Ishikawa (cell line): Measurements from ENCODE around the gene ARNT2.

Source experiments
- CEBPB ChIP-seq: IDR thresholded peaks from 2 replicates; pipeline ENCODE4 v1.6.1; 2012
- CREB1 ChIP-seq: IDR thresholded peaks from 2 replicates; pipeline ENCODE4 v1.6.1; 2012; ENCODE audit warnings: low read depth
- EGR1 ChIP-seq: IDR thresholded peaks from 2 replicates; pipeline ENCODE4 v1.6.1; 2012
- EP300 ChIP-seq: IDR thresholded peaks from 2 replicates; pipeline ENCODE4 v1.6.1; 2012; ENCODE audit warnings: borderline replicate concordance
- FOXM1 ChIP-seq: IDR thresholded peaks from 2 replicates; pipeline ENCODE4 v1.6.1; 2012; ENCODE audit warnings: low read depth, borderline replicate concordance
- NFIC ChIP-seq: IDR thresholded peaks from 2 replicates; pipeline ENCODE4 v1.6.1; 2012
- RAD21 ChIP-seq: IDR thresholded peaks from 2 replicates; pipeline ENCODE4 v1.6.1; 2012; ENCODE audit warnings: low read depth
- REST ChIP-seq: IDR thresholded peaks from 2 replicates; pipeline ENCODE4 v1.6.1; 2012; ENCODE audit warnings: low read depth, mild to moderate bottlenecking
- TAF1 ChIP-seq: IDR thresholded peaks from 2 replicates; pipeline ENCODE4 v1.6.1; 2012; ENCODE audit warnings: low read depth, mild to moderate bottlenecking
- TCF12 ChIP-seq: IDR thresholded peaks from 2 replicates; pipeline ENCODE4 v1.6.1; 2012; ENCODE audit warnings: low read depth
- TEAD4 ChIP-seq: IDR thresholded peaks from 2 replicates; pipeline ENCODE4 v1.6.1; 2012
- USF1 ChIP-seq: IDR thresholded peaks from 2 replicates; pipeline ENCODE4 v1.6.1; 2012
- YY1 ChIP-seq: IDR thresholded peaks from 2 replicates; pipeline ENCODE4 v1.6.1; 2012; ENCODE audit warnings: low read depth
- ZBTB7A ChIP-seq: IDR thresholded peaks from 2 replicates; pipeline ENCODE4 v1.6.1; 2012; ENCODE audit warnings: low read depth
- TF ChIP-seq, protein P1 (sequence below): IDR thresholded peaks from 2 replicates; pipeline ENCODE4 v1.6.1; 2012

The ARNT2 gene

GRCh38 chr15:80580536-80581260 lies 176.5 kb downstream of the ARNT2 start:
- no peak for TF ChIP-seq CEBPB
- no peak for TF ChIP-seq ZBTB7A
- TF ChIP-seq NFIC, result no peak
- TF ChIP-seq TAF1, result no peak
- TF ChIP-seq REST, result no peak
- TF ChIP-seq, protein P1, sequence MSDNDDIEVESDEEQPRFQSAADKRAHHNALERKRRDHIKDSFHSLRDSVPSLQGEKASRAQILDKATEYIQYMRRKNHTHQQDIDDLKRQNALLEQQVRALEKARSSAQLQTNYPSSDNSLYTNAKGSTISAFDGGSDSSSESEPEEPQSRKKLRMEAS, result no peak
- no peak for TF ChIP-seq FOXM1
- no peak for TF ChIP-seq USF1
- TF ChIP-seq RAD21, result no peak
- TF ChIP-seq EGR1, result no peak

GRCh38 chr15:80581976-80582375 lies 177.8 kb downstream of the ARNT2 start:
- TF ChIP-seq ZBTB7A (no peak), CREB1 (no peak), EGR1 (no peak), RAD21 (no peak), YY1 (no peak), CEBPB (no peak), NFIC (no peak), TCF12 (no peak), TEAD4 (no peak), EP300 (no peak), TAF1 (no peak), FOXM1 (no peak), REST (no peak), USF1 (no peak)
- TF ChIP-seq, protein P1, result no peak

DNA sequence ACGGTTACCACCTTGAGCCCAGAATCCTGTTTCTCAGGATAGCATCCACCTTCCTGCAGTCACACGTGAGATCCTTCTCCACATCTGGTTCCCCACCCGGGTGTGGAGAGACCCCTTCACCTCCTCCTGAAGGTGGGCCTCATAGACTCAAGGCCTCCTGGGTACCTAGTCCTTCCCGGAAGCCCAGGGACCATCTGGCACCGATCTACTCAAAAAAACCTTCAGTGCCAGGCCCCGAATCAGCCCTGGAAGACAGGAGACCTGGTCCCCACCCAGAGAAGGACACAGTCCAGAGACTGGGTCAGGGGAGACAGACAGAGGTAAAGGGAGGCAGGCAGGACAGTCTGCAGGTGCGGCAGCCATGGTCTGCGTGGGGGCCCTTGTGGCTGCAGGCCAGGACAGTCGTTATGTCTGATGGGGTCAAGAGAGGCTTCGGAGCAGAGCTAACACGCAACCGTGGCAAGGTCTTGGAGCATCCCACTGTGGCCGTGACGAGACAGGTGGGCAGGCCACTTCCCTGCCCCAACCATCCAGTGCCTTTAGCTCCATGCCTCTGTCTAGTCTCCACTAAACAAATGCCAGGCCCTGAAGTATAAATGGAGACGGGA lies 178.7 kb downstream of the ARNT2 start:
- TF ChIP-seq CEBPB, result no peak
- TF ChIP-seq REST, result no peak

DNA sequence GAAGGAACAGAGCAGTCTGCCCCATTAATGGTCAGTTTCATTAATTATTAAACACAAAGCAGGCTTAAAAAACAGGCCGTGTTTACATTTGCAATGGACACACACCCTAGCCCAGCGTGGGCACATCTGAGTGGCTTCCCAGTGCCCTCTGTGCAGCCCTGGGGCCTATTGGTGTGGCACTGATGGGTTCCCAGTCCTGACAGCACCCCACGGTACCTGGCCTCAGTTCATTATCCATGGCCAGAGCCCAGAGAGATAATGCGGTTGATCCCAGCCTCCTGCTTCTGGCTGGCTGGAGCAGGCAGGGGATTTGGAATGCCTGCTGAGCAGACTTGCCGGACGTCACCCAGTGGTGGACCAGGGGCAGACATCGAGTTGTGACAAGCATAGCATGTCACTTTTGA lies 180.4 kb downstream of the ARNT2 start:
- TF ChIP-seq TEAD4 (no peak), NFIC (no peak)

GRCh38 chr15:80584973-80585525 lies 180.9 kb downstream of the ARNT2 start:
- TF ChIP-seq TAF1, result no peak
